Measurements from ENCODE around the gene COL18A1.
"Not testable (repeated sequence)": the region's sequence is repeated elsewhere in the genome, so short reads cannot be mapped to it uniquely, and the experiment has no call there.

COL18A1 gene

DNA sequence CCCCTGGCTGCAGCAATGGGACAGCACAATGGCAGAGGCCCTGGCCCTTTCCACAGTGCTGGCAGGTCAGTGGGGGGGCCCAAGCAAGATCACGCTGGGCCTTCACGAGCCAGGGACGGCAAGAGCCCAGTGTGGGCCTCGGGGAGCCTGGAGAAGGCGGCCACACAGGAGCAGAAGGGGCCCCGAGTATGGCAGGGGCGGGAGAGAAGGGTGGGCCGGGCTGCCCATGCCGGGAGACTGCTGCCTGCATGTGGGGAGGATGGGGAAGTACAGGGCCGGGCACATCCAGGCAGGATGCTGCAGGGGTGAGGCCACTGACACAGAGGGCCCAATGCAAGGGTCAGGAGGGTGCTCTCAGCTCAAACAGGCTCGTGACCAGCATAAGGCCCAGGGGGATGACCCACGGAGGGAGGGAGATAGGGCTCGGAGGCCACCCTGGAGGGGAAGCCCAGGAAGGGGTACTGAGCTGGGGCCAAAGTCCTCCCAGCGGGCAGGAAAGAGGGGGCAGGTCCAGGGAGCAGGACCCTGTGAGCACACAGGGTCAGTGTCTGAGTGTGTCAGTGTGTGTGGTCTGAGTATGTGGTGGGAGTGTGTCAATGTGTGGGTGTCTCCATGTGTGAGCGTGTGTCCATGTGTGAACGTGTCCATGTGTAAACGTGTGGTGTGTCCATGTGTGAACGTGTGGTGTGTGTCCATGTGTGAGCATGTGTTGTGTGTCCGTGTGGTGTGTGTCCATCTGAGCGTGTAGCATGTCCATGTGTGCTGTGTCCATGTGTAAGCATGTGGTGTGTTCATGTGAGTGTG is 124.2 kb downstream of the COL18A1 start:
- H3K27me3 ChIP-seq (replicated peaks in 2 of 5; ENCODE audit: control insufficient read depth in 4 of 5, insufficient read depth in 5 of 5, low read length in 4 of 5): no peaks in the 10 kb centered on the region
- peaks cover 7 to 84% (median 52%) of the 10 kb centered on the region in 4 experiments for H3K36me3 ChIP-seq (ENCODE audit: control insufficient read depth in 4 of 4, insufficient read depth in 4 of 4, low read length in 3 of 4)
- no peak for DNase-seq
- 91% methylated on average over 16 of the region's 20 CpGs for WGBS (ENCODE audit: insufficient coverage)
- H3K9me3 ChIP-seq (ENCODE audit: control extremely low read depth in 1 of 5, control insufficient read depth in 4 of 5, insufficient read depth in 2 of 5, low read depth in 1 of 5, low read length in 4 of 5): no peaks in the 10 kb centered on the region
- POLR2A ChIA-PET: no interaction called here
- CTCF ChIA-PET: no interaction called here
- no peak overlapping the region for H3K4me3 ChIP-seq (ENCODE audit: control insufficient read depth in 1 of 7, extremely low read depth in 1 of 7, insufficient read depth in 4 of 7, low read depth in 2 of 7, low read length in 6 of 7)
- peaks cover 0 to 17% (median 12%) of the 10 kb centered on the region in 4 experiments for H3K4me1 ChIP-seq (ENCODE audit: control extremely low read depth in 1 of 4, control insufficient read depth in 4 of 4, insufficient read depth in 4 of 4, low read length in 3 of 4)
- H3K27ac ChIP-seq (ENCODE audit: insufficient read depth in 1 of 2, low read depth in 1 of 2, low read length in 2 of 2, poor library complexity in 1 of 2, severe bottlenecking in 2 of 2): no peak overlapping the region

DNA sequence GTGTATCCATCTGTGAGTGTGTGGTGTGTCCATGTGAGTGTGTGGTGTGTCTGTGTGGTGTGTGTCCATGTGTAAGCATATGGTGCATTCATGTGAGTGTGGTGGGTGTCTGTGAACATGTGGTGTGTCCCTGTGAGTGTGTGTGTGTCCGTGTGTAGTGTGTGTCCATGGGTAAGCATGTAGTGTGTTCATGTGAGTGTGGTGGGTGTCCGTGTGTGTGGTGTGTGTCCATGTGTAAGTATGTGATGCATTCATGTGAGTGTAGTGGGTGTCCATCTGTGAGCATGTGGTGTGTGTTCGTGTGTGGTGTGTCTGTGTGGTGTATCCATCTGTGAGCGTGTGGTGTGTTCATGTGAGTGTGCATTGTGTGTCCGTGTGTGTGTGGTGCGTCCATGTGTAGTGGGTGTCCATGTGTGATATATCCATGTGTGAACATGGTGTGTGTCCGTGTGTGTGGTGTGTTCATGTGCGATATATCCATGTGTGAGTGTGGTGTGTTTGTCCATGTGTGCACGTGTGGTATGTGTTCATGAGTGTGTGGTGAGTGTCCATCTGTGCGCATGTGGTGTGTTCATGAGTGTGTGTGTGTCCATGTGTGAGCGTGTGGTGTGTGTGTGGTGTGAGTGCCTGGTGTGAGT is 124.9 kb downstream of the COL18A1 start:
- Histone ChIP-seq H3K4me1 (ENCODE audit: control extremely low read depth in 1 of 4, control insufficient read depth in 4 of 4, insufficient read depth in 4 of 4, low read length in 3 of 4) (peaks cover 0 to 25% (median 19%) of the 10 kb centered on the region in 4 experiments), H3K27ac (ENCODE audit: insufficient read depth in 1 of 2, low read depth in 1 of 2, low read length in 2 of 2, poor library complexity in 1 of 2, severe bottlenecking in 2 of 2) (no peak overlapping the region), H3K36me3 (ENCODE audit: control insufficient read depth in 4 of 4, insufficient read depth in 4 of 4, low read length in 3 of 4) (peaks cover 7 to 83% (median 49%) of the 10 kb centered on the region in 4 experiments), H3K4me3 (ENCODE audit: control insufficient read depth in 1 of 7, extremely low read depth in 1 of 7, insufficient read depth in 4 of 7, low read depth in 2 of 7, low read length in 6 of 7) (no peak overlapping the region), H3K9me3 (ENCODE audit: control extremely low read depth in 1 of 5, control insufficient read depth in 4 of 5, insufficient read depth in 2 of 5, low read depth in 1 of 5, low read length in 4 of 5) (no peaks in the 10 kb centered on the region), H3K27me3 (replicated peaks in 2 of 5; ENCODE audit: control insufficient read depth in 4 of 5, insufficient read depth in 5 of 5, low read length in 4 of 5) (no peaks in the 10 kb centered on the region)
- no peak for DNase-seq
- CTCF ChIA-PET: no interaction called here
- POLR2A ChIA-PET: no interaction called here
- WGBS (ENCODE audit: insufficient coverage): 98% methylated on average over 10 of the region's 11 CpGs

DNA sequence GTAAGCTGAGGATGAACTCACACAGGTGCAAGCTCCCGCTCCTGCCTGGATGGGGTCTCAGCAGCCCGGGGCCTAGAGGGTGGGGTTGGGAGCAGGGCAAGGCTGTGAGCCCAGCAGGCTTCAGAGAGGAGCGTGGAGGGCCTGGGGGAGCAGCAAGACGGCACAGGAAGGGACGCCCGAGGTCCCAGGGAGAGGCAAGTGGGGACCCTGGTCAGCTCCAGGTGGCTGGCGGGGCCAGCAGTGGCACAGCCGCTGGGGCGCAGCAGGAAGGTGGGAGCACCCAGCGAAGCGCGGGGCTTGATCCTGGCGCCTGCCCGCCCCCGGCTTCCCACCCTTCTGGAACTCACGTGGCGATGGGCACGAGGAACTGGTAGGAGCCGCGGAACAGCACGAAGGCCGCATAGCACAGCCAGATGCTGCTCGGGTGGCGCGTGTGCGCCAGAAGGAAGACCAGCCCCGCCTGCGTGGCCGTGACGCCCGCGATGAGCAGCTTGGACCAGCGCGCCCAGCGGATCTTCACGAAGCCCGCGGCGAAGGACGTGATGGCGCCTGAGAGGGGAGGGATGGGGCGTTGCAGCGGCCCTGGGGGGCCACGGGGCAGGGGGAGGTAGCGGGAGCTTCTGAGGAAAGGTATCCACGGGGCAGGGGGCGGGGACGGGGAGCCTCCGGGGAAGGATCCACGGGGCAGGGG is 125.6 kb downstream of the COL18A1 start:
- CTCF ChIA-PET: no interaction called here
- no peak for DNase-seq
- Histone ChIP-seq H3K9me3 (ENCODE audit: control extremely low read depth in 1 of 5, control insufficient read depth in 4 of 5, insufficient read depth in 2 of 5, low read depth in 1 of 5, low read length in 4 of 5) (no peaks in the 10 kb centered on the region), H3K36me3 (ENCODE audit: control insufficient read depth in 4 of 4, insufficient read depth in 4 of 4, low read length in 3 of 4) (peaks cover 7 to 82% (median 42%) of the 10 kb centered on the region in 4 experiments), H3K4me1 (ENCODE audit: control extremely low read depth in 1 of 4, control insufficient read depth in 4 of 4, insufficient read depth in 4 of 4, low read length in 3 of 4) (peaks cover 0 to 31% (median 25%) of the 10 kb centered on the region in 4 experiments), H3K4me3 (ENCODE audit: control insufficient read depth in 1 of 7, extremely low read depth in 1 of 7, insufficient read depth in 4 of 7, low read depth in 2 of 7, low read length in 6 of 7) (no peak overlapping the region), H3K27ac (ENCODE audit: insufficient read depth in 1 of 2, low read depth in 1 of 2, low read length in 2 of 2, poor library complexity in 1 of 2, severe bottlenecking in 2 of 2) (no peak overlapping the region), H3K27me3 (replicated peaks in 2 of 5; ENCODE audit: control insufficient read depth in 4 of 5, insufficient read depth in 5 of 5, low read length in 4 of 5) (no peaks in the 10 kb centered on the region)
- POLR2A ChIA-PET: no interaction called here
- WGBS (ENCODE audit: insufficient coverage): 97% methylated on average over 35 of the region's 50 CpGs

DNA sequence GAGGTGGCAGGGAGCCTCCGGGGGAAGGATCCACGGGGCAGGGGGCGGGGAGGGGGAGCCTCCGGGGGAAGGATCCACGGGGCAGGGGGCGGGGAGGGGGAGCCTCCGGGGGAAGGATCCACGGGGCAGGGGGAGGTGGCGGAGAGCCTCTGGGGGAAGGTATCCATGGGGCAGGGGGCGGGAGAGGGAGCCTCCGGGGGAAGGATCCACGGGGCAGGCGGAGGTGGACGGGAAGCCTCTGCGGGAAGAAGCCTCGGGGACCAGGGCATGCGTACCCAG is 126.1 kb downstream of the COL18A1 start:
- H3K9me3 ChIP-seq (ENCODE audit: control extremely low read depth in 1 of 5, control insufficient read depth in 4 of 5, insufficient read depth in 2 of 5, low read depth in 1 of 5, low read length in 4 of 5); H3K4me3 ChIP-seq (ENCODE audit: control insufficient read depth in 1 of 7, extremely low read depth in 1 of 7, insufficient read depth in 4 of 7, low read depth in 2 of 7, low read length in 6 of 7); H3K27me3 ChIP-seq (replicated peaks in 2 of 5; ENCODE audit: control insufficient read depth in 4 of 5, insufficient read depth in 5 of 5, low read length in 4 of 5); POLR2A ChIA-PET; CTCF ChIA-PET; DNase-seq; H3K27ac ChIP-seq (ENCODE audit: insufficient read depth in 1 of 2, low read depth in 1 of 2, low read length in 2 of 2, poor library complexity in 1 of 2, severe bottlenecking in 2 of 2): not testable (repeated sequence)
- 97% methylated on average over 13 of the region's 17 CpGs for WGBS (ENCODE audit: insufficient coverage)
- peaks cover 7 to 77% (median 37%) of the 10 kb centered on the region in 4 experiments for H3K36me3 ChIP-seq (ENCODE audit: control insufficient read depth in 4 of 4, insufficient read depth in 4 of 4, low read length in 3 of 4)
- peaks cover 0 to 36% (median 30%) of the 10 kb centered on the region in 4 experiments for H3K4me1 ChIP-seq (ENCODE audit: control extremely low read depth in 1 of 4, control insufficient read depth in 4 of 4, insufficient read depth in 4 of 4, low read length in 3 of 4)

GRCh38 chr21:45531393-45532215 is 126.6 kb downstream of the COL18A1 start:
- Histone ChIP-seq H3K27ac (ENCODE audit: insufficient read depth in 1 of 2, low read depth in 1 of 2, low read length in 2 of 2, poor library complexity in 1 of 2, severe bottlenecking in 2 of 2) (no peak overlapping the region), H3K4me3 (ENCODE audit: control insufficient read depth in 1 of 7, extremely low read depth in 1 of 7, insufficient read depth in 4 of 7, low read depth in 2 of 7, low read length in 6 of 7) (no peak overlapping the region), H3K4me1 (ENCODE audit: control extremely low read depth in 1 of 4, control insufficient read depth in 4 of 4, insufficient read depth in 4 of 4, low read length in 3 of 4) (peaks cover 0 to 42% (median 33%) of the 10 kb centered on the region in 4 experiments), H3K9me3 (ENCODE audit: control extremely low read depth in 1 of 5, control insufficient read depth in 4 of 5, insufficient read depth in 2 of 5, low read depth in 1 of 5, low read length in 4 of 5) (no peaks in the 10 kb centered on the region), H3K36me3 (ENCODE audit: control insufficient read depth in 4 of 4, insufficient read depth in 4 of 4, low read length in 3 of 4) (peaks cover 7 to 76% (median 34%) of the 10 kb centered on the region in 4 experiments), H3K27me3 (replicated peaks in 2 of 5; ENCODE audit: control insufficient read depth in 4 of 5, insufficient read depth in 5 of 5, low read length in 4 of 5) (no peaks in the 10 kb centered on the region)
- ChIA-PET POLR2A (no interaction called here), CTCF (interaction anchor here (1.0 to 1.3 kb wide), 2 partner anchors 52 to 64 kb away, joined by 3 to 4 read pairs; no protein-coding TSS in a partner anchor)
- no peak for DNase-seq
- WGBS (ENCODE audit: insufficient coverage): 98% methylated on average over 75 of the region's 76 CpGs

GRCh38 chr21:45532826-45533360 is 127.9 kb downstream of the COL18A1 start:
- peaks cover 7 to 75% (median 32%) of the 10 kb centered on the region in 4 experiments for H3K36me3 ChIP-seq (ENCODE audit: control insufficient read depth in 4 of 4, insufficient read depth in 4 of 4, low read length in 3 of 4)
- WGBS (ENCODE audit: insufficient coverage): 74% methylated on average over 4 of the region's 7 CpGs
- H3K27ac ChIP-seq (ENCODE audit: insufficient read depth in 1 of 2, low read depth in 1 of 2, low read length in 2 of 2, poor library complexity in 1 of 2, severe bottlenecking in 2 of 2): no peak overlapping the region
- no peaks in the 10 kb centered on the region for H3K27me3 ChIP-seq (replicated peaks in 2 of 5; ENCODE audit: control insufficient read depth in 4 of 5, insufficient read depth in 5 of 5, low read length in 4 of 5)
- DNase-seq: no peak
- peak overlapping the region in 1 of 7 experiments; percentile 20 for H3K4me3 ChIP-seq (ENCODE audit: control insufficient read depth in 1 of 7, extremely low read depth in 1 of 7, insufficient read depth in 4 of 7, low read depth in 2 of 7, low read length in 6 of 7)
- CTCF ChIA-PET: interaction anchor here (0.9 to 1.3 kb wide), 4 partner anchors 16 to 65 kb away, joined by 3 to 4 read pairs (median 3); no protein-coding TSS in a partner anchor
- H3K4me1 ChIP-seq (ENCODE audit: control extremely low read depth in 1 of 4, control insufficient read depth in 4 of 4, insufficient read depth in 4 of 4, low read length in 3 of 4): peaks cover 0 to 43% (median 33%) of the 10 kb centered on the region in 4 experiments
- POLR2A ChIA-PET: no interaction called here
- no peaks in the 10 kb centered on the region for H3K9me3 ChIP-seq (ENCODE audit: control extremely low read depth in 1 of 5, control insufficient read depth in 4 of 5, insufficient read depth in 2 of 5, low read depth in 1 of 5, low read length in 4 of 5)

All from common myeloid progenitor, CD34-positive (primary cell).